ENCODE measurements around the gene GBGT1. TPM values are rescaled to one million over a fixed set of nuclear protein-coding genes. Genes with fewer than 3 reads are reported as not detected.

Gene GBGT1
- total RNA-seq, 1 experiment from 2014 or later, result 1.8 TPM

DNA sequence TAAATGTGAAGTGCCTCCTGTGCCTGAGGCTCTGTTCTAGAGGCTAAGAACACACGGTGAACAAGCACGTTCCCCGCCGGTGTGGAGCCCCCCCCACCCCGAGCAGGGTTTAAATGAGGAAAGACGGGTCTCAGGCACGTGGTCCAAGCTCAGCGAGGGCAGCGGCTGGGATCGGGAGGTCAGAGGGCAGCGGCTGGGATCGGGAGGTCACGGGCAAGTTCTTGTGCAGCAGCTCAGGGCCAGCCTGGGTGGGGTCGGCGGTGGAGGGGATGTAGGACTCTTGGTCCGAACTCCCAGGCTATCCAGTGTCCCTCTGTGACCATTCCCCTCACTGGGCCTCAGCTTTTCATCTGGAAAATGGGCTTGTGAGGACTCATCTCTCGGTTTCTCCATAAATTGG, 2.7 kb upstream of the GBGT1 start:
- no TSS peak for BruUV-seq (replicated peaks)
- DNase-seq (ENCODE audit: low read depth, low spot score), result no peak
- Histone ChIP-seq H3K27me3 (ENCODE audit: control insufficient read depth, insufficient read depth, low read length) (no peaks in the 10 kb centered on the region), H3K9me3 (ENCODE audit: control insufficient read depth, insufficient read depth, low read depth, low read length) (no peaks in the 10 kb centered on the region), H3K4me3 (ENCODE audit: low read depth in 2 of 2, low read length in 2 of 2) (no peak overlapping the region), H3K27ac (ENCODE audit: low read length) (no peak overlapping the region), H3K4me1 (ENCODE audit: control insufficient read depth, insufficient read depth, low read length) (peaks cover 28% of the 10 kb centered on the region), H3K36me3 (ENCODE audit: control insufficient read depth, insufficient read depth, low read length) (no peaks in the 10 kb centered on the region)
- no peak for ATAC-seq
- CTCF ChIA-PET, result no interaction called here
- intact Hi-C loops (cut with micrococcal nuclease; ENCODE audit: unreplicated experiment) (no loop called here), in situ Hi-C loops (cut with HindIII; ENCODE audit: low pct_unique_long_range_greater_than_20kb, low sequenced_read_pairs) (no loop called here)
- TF ChIP-seq TCF7L2 (IDR thresholded peaks at IDR 0.05; ENCODE audit: low read depth, low read length) (no peak), POLR2AphosphoS5 (IDR thresholded peaks at IDR 0.05; ENCODE audit: low read depth, low read length) (no peak), SIN3A (IDR thresholded peaks at IDR 0.05; ENCODE audit: borderline replicate concordance, insufficient read depth, low read depth, low read length) (no peak)
- TF ChIP-seq, protein P1, sequence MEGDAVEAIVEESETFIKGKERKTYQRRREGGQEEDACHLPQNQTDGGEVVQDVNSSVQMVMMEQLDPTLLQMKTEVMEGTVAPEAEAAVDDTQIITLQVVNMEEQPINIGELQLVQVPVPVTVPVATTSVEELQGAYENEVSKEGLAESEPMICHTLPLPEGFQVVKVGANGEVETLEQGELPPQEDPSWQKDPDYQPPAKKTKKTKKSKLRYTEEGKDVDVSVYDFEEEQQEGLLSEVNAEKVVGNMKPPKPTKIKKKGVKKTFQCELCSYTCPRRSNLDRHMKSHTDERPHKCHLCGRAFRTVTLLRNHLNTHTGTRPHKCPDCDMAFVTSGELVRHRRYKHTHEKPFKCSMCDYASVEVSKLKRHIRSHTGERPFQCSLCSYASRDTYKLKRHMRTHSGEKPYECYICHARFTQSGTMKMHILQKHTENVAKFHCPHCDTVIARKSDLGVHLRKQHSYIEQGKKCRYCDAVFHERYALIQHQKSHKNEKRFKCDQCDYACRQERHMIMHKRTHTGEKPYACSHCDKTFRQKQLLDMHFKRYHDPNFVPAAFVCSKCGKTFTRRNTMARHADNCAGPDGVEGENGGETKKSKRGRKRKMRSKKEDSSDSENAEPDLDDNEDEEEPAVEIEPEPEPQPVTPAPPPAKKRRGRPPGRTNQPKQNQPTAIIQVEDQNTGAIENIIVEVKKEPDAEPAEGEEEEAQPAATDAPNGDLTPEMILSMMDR (IDR thresholded peaks at IDR 0.05), result no peak
- TF ChIP-seq, protein P2, sequence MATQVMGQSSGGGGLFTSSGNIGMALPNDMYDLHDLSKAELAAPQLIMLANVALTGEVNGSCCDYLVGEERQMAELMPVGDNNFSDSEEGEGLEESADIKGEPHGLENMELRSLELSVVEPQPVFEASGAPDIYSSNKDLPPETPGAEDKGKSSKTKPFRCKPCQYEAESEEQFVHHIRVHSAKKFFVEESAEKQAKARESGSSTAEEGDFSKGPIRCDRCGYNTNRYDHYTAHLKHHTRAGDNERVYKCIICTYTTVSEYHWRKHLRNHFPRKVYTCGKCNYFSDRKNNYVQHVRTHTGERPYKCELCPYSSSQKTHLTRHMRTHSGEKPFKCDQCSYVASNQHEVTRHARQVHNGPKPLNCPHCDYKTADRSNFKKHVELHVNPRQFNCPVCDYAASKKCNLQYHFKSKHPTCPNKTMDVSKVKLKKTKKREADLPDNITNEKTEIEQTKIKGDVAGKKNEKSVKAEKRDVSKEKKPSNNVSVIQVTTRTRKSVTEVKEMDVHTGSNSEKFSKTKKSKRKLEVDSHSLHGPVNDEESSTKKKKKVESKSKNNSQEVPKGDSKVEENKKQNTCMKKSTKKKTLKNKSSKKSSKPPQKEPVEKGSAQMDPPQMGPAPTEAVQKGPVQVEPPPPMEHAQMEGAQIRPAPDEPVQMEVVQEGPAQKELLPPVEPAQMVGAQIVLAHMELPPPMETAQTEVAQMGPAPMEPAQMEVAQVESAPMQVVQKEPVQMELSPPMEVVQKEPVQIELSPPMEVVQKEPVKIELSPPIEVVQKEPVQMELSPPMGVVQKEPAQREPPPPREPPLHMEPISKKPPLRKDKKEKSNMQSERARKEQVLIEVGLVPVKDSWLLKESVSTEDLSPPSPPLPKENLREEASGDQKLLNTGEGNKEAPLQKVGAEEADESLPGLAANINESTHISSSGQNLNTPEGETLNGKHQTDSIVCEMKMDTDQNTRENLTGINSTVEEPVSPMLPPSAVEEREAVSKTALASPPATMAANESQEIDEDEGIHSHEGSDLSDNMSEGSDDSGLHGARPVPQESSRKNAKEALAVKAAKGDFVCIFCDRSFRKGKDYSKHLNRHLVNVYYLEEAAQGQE (IDR thresholded peaks at IDR 0.05; ENCODE audit: insufficient read depth in 1 of 2, low read depth in 2 of 2, low read length in 1 of 2), result no peak
- POLR2A ChIA-PET, result no interaction called here

GRCh38 chr9:133165452-133165730, 1.7 kb upstream of the GBGT1 start:
- H3K27me3 ChIP-seq (ENCODE audit: control insufficient read depth, insufficient read depth, low read length), result no peaks in the 10 kb centered on the region
- H3K4me1 ChIP-seq (ENCODE audit: control insufficient read depth, insufficient read depth, low read length), result peaks cover 28% of the 10 kb centered on the region
- DNase-seq (ENCODE audit: low read depth, low spot score) (no peak), ATAC-seq (no peak)
- in situ Hi-C loops (cut with HindIII; ENCODE audit: low pct_unique_long_range_greater_than_20kb, low sequenced_read_pairs) (no loop called here), intact Hi-C loops (cut with micrococcal nuclease; ENCODE audit: unreplicated experiment) (no loop called here)
- no peaks in the 10 kb centered on the region for H3K9me3 ChIP-seq (ENCODE audit: control insufficient read depth, insufficient read depth, low read depth, low read length)
- no peak for TF ChIP-seq TCF7L2 (IDR thresholded peaks at IDR 0.05; ENCODE audit: low read depth, low read length)
- TF ChIP-seq, protein P2 (IDR thresholded peaks at IDR 0.05; ENCODE audit: insufficient read depth in 1 of 2, low read depth in 2 of 2, low read length in 1 of 2), result no peak
- TF ChIP-seq POLR2AphosphoS5 (IDR thresholded peaks at IDR 0.05; ENCODE audit: low read depth, low read length), result no peak
- TF ChIP-seq SIN3A (IDR thresholded peaks at IDR 0.05; ENCODE audit: borderline replicate concordance, insufficient read depth, low read depth, low read length), result no peak
- TF ChIP-seq, protein P1 (IDR thresholded peaks at IDR 0.05), result no peak
- ChIA-PET CTCF (no interaction called here), POLR2A (no interaction called here)
- no peaks in the 10 kb centered on the region for H3K36me3 ChIP-seq (ENCODE audit: control insufficient read depth, insufficient read depth, low read length)
- H3K4me3 ChIP-seq (ENCODE audit: low read depth in 2 of 2, low read length in 2 of 2), result no peak overlapping the region
- BruUV-seq (replicated peaks), result no TSS peak
- H3K27ac ChIP-seq (ENCODE audit: low read length), result no peak overlapping the region

Measured in Panc1 (cell line).